Measurements from ENCODE around the gene TSPAN13.

TSPAN13 gene

DNA sequence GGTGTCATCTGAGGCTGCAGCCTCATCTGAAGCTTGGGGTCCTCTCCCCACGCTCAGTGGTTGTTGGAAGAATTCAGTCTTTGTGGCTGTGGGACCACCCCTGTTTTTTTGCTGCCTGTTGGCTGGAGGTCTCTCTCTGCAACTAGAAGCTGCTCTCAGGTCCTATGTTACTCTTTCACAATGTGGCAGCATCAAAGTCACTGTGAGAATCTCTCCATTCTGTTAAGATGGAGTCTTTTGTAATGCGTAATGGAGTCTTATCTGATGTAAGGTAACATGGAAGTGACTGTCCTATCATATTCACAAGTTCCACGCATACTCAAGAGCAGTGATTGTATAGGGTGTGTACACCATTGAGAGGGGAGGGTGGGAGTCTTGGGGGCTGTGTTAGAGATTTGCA lies 24.9 kb downstream of the TSPAN13 start:
- no peak for DNase-seq

DNA sequence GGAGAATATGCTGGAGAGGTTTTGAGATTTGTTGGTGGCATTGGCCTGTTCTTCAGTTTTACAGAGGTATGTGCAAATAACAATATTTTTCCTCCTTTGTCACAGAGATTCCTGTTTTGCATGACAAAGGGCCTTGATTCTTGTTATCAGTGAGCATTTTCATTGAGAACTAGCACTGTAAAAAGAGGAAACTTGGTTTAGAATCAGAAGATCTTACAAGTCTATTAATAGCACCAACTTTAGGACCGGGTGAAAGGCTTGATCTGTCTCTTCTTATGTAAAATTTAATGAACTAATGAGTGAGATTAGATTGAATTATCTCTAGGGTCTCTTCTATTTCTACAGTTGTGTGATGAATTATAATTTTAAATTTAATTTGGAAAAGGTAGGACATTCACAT lies 25.5 kb downstream of the TSPAN13 start:
- DNase-seq: no peak

- no peak for DNase-seq
Observed at GRCh38 chr7:16780596-16780995, 27.0 kb downstream of the TSPAN13 start.

GRCh38 chr7:16785321-16785720 lies 31.8 kb downstream of the TSPAN13 start:
- no peak for DNase-seq

GRCh38 chr7:16785846-16786245 lies 32.3 kb downstream of the TSPAN13 start:
- DNase-seq: no peak

DNA sequence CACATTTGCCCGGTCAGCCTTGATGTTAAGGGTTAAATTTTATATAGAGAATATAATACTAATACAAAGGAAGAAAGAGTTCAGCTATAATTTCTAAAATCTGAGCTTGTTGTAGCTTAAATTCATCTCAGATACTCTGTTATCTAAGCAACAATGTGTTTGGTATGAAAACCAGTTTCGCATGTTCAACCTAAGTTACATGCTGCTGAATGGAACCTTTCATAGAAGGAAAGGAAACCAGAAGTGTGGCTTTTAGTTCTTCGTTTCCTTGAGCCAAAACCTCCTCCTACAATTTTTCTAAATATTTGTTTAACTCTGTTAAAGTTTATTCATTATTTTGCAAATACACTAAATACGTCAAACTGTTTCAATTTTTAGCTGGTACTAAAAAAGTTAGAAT lies 32.7 kb downstream of the TSPAN13 start:
- DNase-seq: no peak

- DNase-seq: no peak
Observed at GRCh38 chr7:16787127-16787526, 33.6 kb downstream of the TSPAN13 start.

DNA sequence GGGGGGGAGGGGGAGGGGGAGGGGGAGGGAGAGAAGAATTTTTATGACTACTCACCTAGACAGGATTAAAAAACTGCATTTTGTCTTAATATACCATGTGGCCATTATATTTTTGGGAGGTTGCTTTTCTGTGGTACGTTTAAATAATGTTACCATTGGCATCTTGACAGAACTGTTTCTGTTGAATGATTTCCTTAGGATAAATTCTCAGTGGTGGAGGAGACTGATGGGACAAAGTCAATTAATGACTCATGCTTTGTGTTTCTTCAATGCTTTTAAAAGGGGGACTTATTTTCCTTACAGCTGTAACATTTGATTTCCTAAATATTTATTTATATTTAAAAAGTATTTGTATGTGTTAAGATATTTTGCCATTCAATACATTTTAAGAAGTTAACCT lies 37.5 kb downstream of the TSPAN13 start:
- no peak for DNase-seq

DNA sequence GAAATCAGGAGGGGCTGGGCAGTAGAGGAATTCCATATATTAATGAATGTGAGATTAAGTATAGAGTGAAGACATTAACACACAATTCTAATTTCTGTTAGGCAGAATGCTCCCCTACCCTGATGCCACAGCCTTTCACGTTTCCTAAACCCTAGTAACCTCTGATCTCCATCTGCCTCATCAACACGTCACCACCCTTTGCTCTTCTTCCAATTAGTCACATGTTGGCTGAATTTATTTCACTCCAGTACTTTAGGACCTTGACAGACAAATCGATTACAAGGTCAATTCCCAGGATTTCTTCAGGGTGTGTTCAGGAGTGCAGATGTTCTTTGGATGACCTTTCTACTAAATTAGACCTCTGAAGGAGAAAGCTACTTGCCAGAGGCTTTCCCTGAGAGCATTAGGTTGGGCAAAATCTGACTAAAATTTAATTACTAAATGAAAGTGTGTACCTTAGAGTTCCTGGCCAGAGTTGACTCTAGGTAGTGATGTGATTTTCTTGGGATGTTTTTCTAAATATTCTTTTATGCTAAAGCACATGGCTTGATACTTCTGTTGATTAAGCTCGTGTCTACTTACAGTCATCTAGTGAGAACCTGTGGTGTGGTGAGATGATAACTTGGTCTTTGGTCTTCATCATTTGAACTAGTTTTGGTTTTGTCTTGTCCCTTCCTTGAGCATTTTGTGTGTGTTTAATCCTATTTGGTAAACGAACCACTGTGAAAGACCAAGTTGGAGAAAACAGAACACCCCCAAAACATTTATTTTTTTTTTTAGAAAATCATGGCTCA lies 38.5 kb downstream of the TSPAN13 start:
- DNase-seq: no peak

DNA sequence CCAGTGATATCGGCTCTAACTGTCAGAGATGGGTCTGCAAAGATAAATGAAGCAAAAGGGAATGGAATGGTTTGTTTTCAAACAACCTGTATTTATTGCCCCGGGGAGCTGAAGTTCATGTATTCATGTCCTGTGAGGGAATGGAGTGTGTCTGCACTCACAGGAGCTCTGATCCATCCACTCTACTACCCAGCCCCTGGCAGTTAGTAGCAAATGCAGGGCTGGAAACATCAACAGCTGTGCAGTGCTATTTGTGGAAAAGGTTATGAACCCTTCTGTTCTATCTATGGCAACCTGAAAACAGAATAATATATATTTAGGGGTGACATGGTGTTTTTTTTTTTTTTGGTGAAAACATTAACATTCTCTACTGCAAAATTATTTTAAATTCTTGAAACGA lies 41.4 kb downstream of the TSPAN13 start:
- DNase-seq: no peak

DNA sequence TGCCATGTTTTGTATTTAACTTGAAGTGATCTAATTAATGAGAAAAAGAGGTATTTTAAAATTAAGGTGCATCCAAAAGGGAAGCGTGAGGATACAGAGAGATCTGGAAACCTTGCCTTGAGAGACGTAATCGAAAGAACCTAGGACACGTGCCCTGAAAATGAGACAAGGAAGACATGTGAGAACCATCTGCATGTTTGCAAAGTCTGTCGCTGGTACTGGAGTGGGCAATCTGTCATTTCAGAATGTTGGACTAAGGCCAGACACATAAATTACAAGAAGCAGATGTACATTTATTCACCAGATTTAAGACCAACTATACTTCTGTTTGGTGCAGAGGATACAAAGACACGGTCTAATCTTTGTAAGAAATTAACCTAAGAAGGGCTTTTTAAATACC lies 42.1 kb downstream of the TSPAN13 start:
- DNase-seq: no peak

GRCh38 chr7:16801111-16801542 lies 47.6 kb downstream of the TSPAN13 start:
- no peak for DNase-seq

- no peak for DNase-seq
Observed at GRCh38 chr7:16801579-16801978, 48.0 kb downstream of the TSPAN13 start.

- no peak for DNase-seq
Observed at GRCh38 chr7:16803125-16803524, 49.6 kb downstream of the TSPAN13 start.

- no peak for DNase-seq
Observed at GRCh38 chr7:16803881-16804673, 50.5 kb downstream of the TSPAN13 start.

GRCh38 chr7:16804674-16805439 lies 51.3 kb downstream of the TSPAN13 start, which contains the start of gene AGR2:
TSS of gene AGR2 (minus strand) at chr7:16804999. CDS start at chr7:16801796, 3,203 bp downstream.
- DNase-seq: no peak

- DNase-seq: no peak
Observed at GRCh38 chr7:16805441-16805840, 51.9 kb downstream of the TSPAN13 start.

GRCh38 chr7:16810112-16810511 lies 56.6 kb downstream of the TSPAN13 start:
- no peak for DNase-seq

DNA sequence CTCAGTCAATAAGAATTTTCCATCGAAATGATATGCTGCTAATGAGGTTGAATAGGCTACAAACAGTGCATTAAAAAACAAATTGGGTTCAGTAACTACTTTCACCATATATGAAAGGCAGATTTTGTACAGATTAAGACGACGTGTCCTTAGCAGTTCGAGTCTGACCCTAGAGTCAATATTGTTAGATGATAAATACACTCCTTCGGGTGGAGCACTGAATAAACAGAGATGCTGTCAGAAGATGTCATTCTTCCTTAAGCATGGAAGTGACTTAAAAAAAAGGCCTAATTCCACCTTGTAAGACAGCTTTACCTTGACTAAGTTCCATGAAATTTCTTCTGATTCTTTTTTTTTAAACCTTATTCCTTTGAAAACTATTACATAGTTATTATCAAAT lies 57.0 kb downstream of the TSPAN13 start:
- DNase-seq: no peak

DNA sequence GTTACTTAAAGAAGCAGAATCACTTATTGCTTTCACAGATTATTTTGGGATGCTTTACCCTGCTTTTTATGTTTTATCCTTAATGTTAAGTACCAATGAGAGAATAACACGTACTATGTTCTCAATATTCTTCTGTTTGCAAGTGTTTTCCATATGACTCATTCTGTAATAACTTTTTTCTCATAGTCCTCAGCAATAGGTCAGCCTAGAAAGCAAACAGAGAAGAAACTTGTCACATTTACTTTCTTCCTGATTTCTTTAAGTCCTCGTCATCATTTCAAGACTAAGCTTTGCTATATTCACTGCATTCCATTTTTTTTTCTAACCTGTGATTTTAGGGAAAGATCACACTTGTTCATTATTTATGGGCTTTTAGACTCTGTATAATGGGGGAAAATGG lies 58.0 kb downstream of the TSPAN13 start:
- DNase-seq: no peak

DNA sequence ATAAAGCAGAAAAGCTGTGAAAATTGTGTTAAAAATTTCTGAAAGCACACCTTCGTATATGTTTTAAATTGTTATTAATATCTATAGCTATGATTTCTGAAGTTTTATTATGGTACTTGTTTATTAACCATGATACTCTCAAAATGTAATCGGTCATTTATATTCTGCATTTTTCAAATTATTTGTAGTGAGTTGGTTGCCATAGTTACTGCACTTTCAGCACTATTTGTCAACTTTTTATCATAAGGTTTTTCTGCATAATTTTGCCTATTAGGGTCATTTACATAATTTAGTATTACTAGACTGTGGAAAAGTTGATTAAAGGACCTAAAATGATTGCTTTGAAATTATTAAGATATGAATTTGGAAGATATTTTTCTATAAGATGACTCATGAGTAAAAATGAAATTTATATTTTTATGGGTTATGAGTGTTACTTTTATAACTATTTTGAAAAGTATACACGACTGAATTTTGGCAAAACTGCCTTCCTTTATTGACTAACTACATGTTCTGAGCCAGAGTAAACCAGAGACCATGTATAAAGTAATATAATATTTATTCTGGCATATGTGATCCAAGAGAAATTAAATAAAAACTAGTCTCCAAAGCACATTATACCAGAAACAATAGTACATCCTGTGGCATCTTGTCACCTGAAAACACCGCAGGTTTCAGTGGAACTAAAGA lies 59.1 kb downstream of the TSPAN13 start:
- DNase-seq: no peak

GRCh38 chr7:16813232-16813616 lies 59.7 kb downstream of the TSPAN13 start:
- DNase-seq: no peak

DNA sequence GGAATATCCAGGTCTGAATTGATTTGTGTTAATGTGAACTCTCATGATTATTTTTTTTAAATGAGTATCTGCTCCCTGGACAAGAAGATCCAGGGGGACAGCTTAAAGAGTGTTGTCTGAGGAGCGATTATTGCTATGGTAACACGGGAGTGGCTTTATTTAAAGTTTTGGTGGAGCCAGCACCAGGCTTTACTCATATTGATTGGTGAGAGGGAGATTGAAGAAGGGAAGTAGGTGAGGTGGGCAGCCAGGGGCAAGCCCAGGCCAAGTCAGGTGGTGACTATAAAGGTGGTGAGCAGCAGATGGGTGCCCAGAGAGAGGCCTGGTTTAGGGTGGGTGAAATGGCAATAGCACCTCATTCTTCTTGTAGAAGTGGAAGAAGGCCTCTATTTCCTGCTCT lies 61.4 kb downstream of the TSPAN13 start:
- no peak for DNase-seq

Data from central memory CD4-positive, alpha-beta T cell (primary cell).